ENCODE results near the gene LUZP1.
A peak's percentile ranks its signal among the peaks of the same experiment; 100 is the strongest.

LUZP1 gene

DNA sequence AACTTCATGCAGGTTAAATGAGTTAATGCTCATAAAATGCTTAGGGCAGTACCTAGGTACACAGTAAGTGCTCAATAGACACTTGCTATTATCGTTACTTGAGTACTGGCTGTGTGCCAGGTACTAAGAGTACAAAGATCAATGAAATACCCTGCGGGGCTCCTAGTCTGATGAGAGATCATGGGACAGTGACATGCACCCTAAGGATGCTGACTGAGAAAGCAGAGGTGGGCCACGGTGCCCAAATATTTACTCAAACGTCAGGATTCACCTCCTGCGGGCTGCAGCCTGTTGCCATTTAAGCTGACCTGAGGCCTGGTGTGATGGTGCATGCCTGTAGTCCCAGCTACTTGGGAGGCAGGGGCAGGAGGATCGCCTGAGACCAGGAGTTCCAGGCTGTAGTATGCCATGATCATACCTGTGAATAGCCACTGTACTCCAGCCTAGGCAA, 19.8 kb upstream of the LUZP1 start:
- H3K27me3 ChIP-seq (ENCODE audit: control insufficient read depth, insufficient read depth, low read length): peaks cover 4% of the 10 kb centered on the region; the same call in 1 of the 2 replicates
- H3K4me3 ChIP-seq (ENCODE audit: low read depth, low read length): no peak overlapping the region
- no peaks in the 10 kb centered on the region for H3K9me3 ChIP-seq (ENCODE audit: control insufficient read depth, insufficient read depth, low read depth, low read length)
- H3K36me3 ChIP-seq (ENCODE audit: control insufficient read depth, insufficient read depth, low read length): no peaks in the 10 kb centered on the region
- no peak overlapping the region for H3K9ac ChIP-seq (ENCODE audit: low read length)
- no peaks in the 10 kb centered on the region for H3K4me1 ChIP-seq (ENCODE audit: control insufficient read depth, insufficient read depth, low read length)
- H3K27ac ChIP-seq (ENCODE audit: low read depth, low read length): no peak overlapping the region

DNA sequence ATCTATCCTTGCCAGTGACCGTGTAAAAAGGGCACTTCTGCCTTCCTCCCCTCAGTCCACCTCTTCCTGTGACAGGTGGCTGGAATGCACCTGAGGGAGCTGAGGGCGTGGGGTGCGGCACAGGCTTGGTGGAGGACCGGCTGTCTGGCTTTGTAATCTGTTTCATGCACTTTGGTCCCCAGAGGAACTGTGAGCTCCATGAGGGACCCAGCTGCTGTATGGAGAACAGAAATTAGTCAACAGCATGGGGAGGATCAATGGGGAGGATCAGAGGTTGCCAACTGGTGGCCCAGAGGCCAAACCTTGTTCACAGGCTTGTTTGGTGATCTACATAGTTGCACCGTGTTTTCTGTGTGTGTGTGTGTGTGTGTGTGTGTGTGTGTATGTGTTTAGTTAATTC, 19.0 kb upstream of the LUZP1 start:
- H3K4me3 ChIP-seq (ENCODE audit: low read depth, low read length): no peak overlapping the region
- peaks cover 9% of the 10 kb centered on the region; the same call in 1 of the 2 replicates for H3K27me3 ChIP-seq (ENCODE audit: control insufficient read depth, insufficient read depth, low read length)
- H3K9ac ChIP-seq (ENCODE audit: low read length): no peak overlapping the region
- no peaks in the 10 kb centered on the region for H3K4me1 ChIP-seq (ENCODE audit: control insufficient read depth, insufficient read depth, low read length)
- no peaks in the 10 kb centered on the region for H3K36me3 ChIP-seq (ENCODE audit: control insufficient read depth, insufficient read depth, low read length)
- H3K27ac ChIP-seq (ENCODE audit: low read depth, low read length): no peak overlapping the region
- no peaks in the 10 kb centered on the region for H3K9me3 ChIP-seq (ENCODE audit: control insufficient read depth, insufficient read depth, low read depth, low read length)

DNA sequence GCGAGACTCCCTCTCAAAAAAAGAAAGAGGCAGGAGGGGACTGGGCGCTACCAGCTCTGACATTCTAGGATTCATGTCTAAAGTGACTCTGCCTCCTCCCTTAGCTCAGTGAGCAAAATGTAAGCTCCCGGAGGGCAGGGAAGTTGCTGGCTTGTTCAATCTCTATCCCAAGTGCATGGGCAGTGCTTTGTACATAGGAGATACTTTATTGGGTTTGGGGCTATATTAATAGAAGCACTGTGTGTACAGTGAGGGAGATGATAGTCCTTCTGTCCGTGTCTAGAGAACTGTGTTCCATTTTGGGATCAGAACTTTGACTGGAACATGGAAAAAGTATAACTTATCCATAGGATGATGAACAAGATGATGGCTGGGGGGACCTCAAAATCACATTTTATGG, 16.7 kb upstream of the LUZP1 start:
- Histone ChIP-seq H3K27me3 (ENCODE audit: control insufficient read depth, insufficient read depth, low read length) (peaks cover 9% of the 10 kb centered on the region; the same call in 1 of the 2 replicates), H3K36me3 (ENCODE audit: control insufficient read depth, insufficient read depth, low read length) (no peaks in the 10 kb centered on the region), H3K9ac (ENCODE audit: low read length) (no peak overlapping the region), H3K4me1 (ENCODE audit: control insufficient read depth, insufficient read depth, low read length) (no peaks in the 10 kb centered on the region), H3K4me3 (ENCODE audit: low read depth, low read length) (no peak overlapping the region), H3K9me3 (ENCODE audit: control insufficient read depth, insufficient read depth, low read depth, low read length) (no peaks in the 10 kb centered on the region), H3K27ac (ENCODE audit: low read depth, low read length) (no peak overlapping the region)

DNA sequence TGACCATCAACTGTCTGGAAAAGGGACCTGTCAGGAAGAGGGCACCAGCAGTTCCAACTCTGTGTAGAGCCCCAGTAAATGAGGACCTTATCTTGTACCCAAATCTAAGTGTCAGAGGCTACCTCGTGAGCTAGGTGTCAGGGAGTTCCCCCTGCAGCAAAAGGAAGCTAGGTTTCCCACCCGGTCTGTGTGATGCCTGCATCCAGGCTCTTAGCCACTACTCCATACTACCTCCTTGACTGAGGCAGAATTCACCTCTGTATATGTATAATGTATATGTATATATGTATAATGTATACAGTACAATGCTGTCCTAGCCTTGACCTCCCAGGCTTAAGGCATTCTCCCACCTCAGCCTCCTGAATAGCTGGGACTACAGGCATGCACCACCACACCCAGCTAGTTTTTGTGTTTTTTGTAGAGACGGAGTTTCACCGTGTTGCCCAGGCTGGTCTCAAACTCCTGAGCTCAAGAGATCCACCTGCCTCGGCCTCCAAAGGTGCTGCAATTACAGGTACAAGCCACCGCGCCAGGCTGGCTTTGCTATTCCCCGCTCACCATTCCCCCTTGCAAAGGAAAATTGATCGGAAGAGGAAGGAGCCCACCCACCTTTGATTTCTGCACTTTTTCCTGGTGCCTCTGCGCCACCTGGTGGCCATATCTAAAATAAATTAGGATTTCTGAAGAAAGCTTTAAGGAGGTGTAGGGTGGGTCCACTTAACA, 15.7 kb upstream of the LUZP1 start:
- no peak overlapping the region for H3K9ac ChIP-seq (ENCODE audit: low read length)

DNA sequence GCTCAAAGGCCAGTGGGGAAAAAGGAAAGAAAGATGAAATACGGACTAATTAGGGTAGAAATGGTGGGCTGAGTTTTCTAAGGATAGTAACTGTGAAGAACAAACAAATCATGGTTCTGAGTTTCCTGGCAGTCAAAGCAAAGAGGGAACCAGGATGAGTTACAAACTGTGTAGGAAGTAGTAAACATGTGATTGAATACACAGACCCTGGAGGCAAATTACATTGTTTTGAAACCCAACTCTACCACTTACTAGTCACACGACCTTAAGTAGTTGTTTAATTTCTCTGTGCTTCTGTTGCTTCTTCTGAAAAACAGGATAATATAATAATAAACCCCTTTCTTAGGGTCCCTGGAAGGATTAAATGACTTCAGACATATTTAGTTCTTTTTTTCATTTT, 11.2 kb upstream of the LUZP1 start:
- peaks cover 11% of the 10 kb centered on the region; the same call in 1 of the 2 replicates for H3K4me1 ChIP-seq (ENCODE audit: control insufficient read depth, insufficient read depth, low read length)
- H3K27ac ChIP-seq (ENCODE audit: low read depth, low read length): no peak overlapping the region
- no peaks in the 10 kb centered on the region for H3K9me3 ChIP-seq (ENCODE audit: control insufficient read depth, insufficient read depth, low read depth, low read length)
- peaks cover 47% of the 10 kb centered on the region for H3K27me3 ChIP-seq (ENCODE audit: control insufficient read depth, insufficient read depth, low read length)
- H3K9ac ChIP-seq (ENCODE audit: low read length): no peak overlapping the region
- no peak overlapping the region for H3K4me3 ChIP-seq (ENCODE audit: low read depth, low read length)
- H3K36me3 ChIP-seq (ENCODE audit: control insufficient read depth, insufficient read depth, low read length): no peaks in the 10 kb centered on the region

More for the DNA sequence above, 15.7 kb upstream of the LUZP1 start:
- H3K27ac ChIP-seq (ENCODE audit: low read depth, low read length): no peak overlapping the region
- no peaks in the 10 kb centered on the region for H3K4me1 ChIP-seq (ENCODE audit: control insufficient read depth, insufficient read depth, low read length)
- no peaks in the 10 kb centered on the region for H3K36me3 ChIP-seq (ENCODE audit: control insufficient read depth, insufficient read depth, low read length)
- peak overlapping the region; percentile 28; the same call in 1 of the 2 replicates for H3K4me3 ChIP-seq (ENCODE audit: low read depth, low read length)
- no peaks in the 10 kb centered on the region for H3K9me3 ChIP-seq (ENCODE audit: control insufficient read depth, insufficient read depth, low read depth, low read length)
- peaks cover 11% of the 10 kb centered on the region; the same call in 1 of the 2 replicates for H3K27me3 ChIP-seq (ENCODE audit: control insufficient read depth, insufficient read depth, low read length)

DNA sequence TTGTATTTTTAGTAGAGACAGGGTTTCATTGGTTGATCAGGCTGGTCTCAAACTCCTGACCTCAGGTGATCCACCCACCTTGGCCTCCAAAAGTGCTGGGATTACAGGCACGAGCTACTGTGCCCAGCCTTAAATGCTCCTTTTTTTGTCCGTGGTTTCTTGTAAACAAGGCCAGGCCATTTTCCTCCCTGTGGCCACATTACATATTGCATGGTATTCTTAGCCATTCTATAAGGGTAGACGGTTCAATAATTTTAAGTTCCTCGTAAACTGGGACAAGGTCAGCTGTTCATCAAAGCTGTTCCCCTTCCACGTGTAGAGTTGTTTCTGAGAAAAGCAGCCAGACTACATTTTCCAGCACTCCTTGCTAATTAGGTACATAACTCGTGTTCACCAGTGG, 10.3 kb upstream of the LUZP1 start:
- Histone ChIP-seq H3K9me3 (ENCODE audit: control insufficient read depth, insufficient read depth, low read depth, low read length) (no peaks in the 10 kb centered on the region), H3K36me3 (ENCODE audit: control insufficient read depth, insufficient read depth, low read length) (no peaks in the 10 kb centered on the region), H3K27me3 (ENCODE audit: control insufficient read depth, insufficient read depth, low read length) (peaks cover 44% of the 10 kb centered on the region), H3K27ac (ENCODE audit: low read depth, low read length) (no peak overlapping the region), H3K4me1 (ENCODE audit: control insufficient read depth, insufficient read depth, low read length) (peaks cover 11% of the 10 kb centered on the region; the same call in 1 of the 2 replicates), H3K4me3 (ENCODE audit: low read depth, low read length) (no peak overlapping the region), H3K9ac (ENCODE audit: low read length) (no peak overlapping the region)

DNA sequence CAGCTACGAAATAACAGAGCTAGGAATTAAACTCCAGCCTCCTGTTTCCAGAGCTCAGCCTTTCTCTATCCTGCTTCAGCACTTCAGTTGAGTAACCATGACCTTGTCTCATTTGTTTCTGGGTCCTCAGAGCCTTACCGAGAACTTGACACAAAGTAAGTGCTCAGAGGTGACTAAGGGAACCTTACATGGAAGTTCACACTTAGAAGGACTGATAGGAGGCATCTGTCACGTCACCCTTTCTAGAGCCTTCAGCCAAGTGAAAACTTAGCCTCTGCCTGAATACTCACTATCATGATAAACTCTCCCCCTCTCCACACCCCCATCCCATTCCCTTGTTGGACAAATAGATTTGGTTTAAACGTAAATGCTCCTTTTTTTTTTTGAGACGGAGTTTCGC, 9.8 kb upstream of the LUZP1 start:
- H3K4me3 ChIP-seq (ENCODE audit: low read depth, low read length): peak overlapping the region; percentile 58; the same call in 1 of the 2 replicates

DNA sequence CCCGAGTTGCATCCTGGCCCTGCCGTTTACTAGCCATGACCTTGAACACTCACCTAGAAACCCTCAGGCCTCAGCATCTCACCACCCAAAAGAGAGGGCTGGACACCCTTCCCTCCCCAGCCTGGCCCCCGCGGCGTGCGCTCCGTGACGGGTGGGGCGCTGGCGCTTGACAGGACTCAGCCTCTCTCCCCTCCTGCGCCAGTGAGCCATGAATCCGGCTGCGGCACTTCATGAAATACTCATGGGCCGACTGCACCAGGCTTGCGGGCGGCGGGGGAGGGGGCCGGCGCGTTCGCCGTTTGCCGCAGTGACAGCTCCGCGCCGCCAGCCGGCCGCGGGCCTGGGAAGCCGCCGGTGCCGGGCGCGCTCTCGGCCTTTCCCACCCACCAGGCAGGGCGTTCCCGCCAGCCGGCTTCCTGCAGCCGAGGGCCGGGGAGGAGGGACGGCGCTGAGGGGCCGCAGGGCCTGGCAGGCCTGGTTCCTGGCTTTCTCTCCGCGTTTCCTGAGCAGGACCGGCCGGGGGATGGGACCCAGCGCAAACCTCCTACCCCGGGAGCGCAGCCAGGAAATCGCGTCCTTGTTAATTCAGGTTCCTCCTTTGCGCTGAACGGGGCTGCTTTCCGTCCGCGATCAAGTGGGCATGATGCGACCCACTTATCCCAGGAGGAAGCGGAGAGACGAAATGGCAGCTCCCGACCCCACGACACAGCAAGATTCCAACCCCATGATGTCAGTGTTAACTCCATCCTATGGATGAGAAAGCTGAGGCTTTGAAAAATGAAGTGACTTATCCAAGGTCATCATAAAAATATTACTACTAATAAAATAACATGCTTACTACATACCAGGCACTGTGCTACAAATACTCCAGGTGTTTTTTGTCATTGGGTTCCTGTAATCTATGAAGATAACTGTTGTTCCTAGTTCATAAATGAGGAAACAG, 9.1 kb upstream of the LUZP1 start:
- no peaks in the 10 kb centered on the region for H3K9me3 ChIP-seq (ENCODE audit: control insufficient read depth, insufficient read depth, low read depth, low read length)
- H3K36me3 ChIP-seq (ENCODE audit: control insufficient read depth, insufficient read depth, low read length): no peaks in the 10 kb centered on the region
- H3K4me1 ChIP-seq (ENCODE audit: control insufficient read depth, insufficient read depth, low read length): peaks cover 11% of the 10 kb centered on the region; the same call in 1 of the 2 replicates
- H3K4me3 ChIP-seq (ENCODE audit: low read depth, low read length): peak overlapping the region; percentile 58
- H3K27ac ChIP-seq (ENCODE audit: low read depth, low read length): no peak overlapping the region
- H3K27me3 ChIP-seq (ENCODE audit: control insufficient read depth, insufficient read depth, low read length): peaks cover 39% of the 10 kb centered on the region
- H3K9ac ChIP-seq (ENCODE audit: low read length): peak overlapping the region; percentile 73

More for the DNA sequence above, 9.8 kb upstream of the LUZP1 start:
- peaks cover 11% of the 10 kb centered on the region; the same call in 1 of the 2 replicates for H3K4me1 ChIP-seq (ENCODE audit: control insufficient read depth, insufficient read depth, low read length)
- H3K27me3 ChIP-seq (ENCODE audit: control insufficient read depth, insufficient read depth, low read length): peaks cover 43% of the 10 kb centered on the region
- no peaks in the 10 kb centered on the region for H3K9me3 ChIP-seq (ENCODE audit: control insufficient read depth, insufficient read depth, low read depth, low read length)
- no peak overlapping the region for H3K9ac ChIP-seq (ENCODE audit: low read length)
- no peaks in the 10 kb centered on the region for H3K36me3 ChIP-seq (ENCODE audit: control insufficient read depth, insufficient read depth, low read length)
- H3K27ac ChIP-seq (ENCODE audit: low read depth, low read length): no peak overlapping the region

DNA sequence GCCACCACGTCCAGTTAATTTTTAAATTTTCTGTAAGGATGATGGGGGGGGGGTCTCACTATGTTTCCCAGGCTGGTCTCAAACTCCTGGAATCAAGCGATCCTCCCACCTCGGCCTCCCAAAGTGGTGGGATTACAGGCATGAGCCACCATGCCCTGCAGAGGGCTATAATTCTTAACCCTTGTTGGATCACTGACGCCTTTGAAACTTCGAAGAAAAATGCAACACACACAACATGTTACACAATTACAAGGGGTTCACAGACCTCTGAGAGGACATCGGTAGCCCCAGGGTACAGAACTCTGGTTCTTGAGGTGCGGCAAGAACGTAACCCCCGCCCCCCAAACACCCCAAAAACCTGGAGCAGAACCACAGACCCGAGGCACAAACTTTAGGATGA, 8.4 kb upstream of the LUZP1 start:
- H3K27ac ChIP-seq (ENCODE audit: low read depth, low read length): no peak overlapping the region
- peak overlapping the region; percentile 54 for H3K9ac ChIP-seq (ENCODE audit: low read length)
- H3K36me3 ChIP-seq (ENCODE audit: control insufficient read depth, insufficient read depth, low read length): no peaks in the 10 kb centered on the region
- H3K27me3 ChIP-seq (ENCODE audit: control insufficient read depth, insufficient read depth, low read length): peaks cover 39% of the 10 kb centered on the region
- no peaks in the 10 kb centered on the region for H3K9me3 ChIP-seq (ENCODE audit: control insufficient read depth, insufficient read depth, low read depth, low read length)
- peak overlapping the region; percentile 58 for H3K4me3 ChIP-seq (ENCODE audit: low read depth, low read length)
- peaks cover 11% of the 10 kb centered on the region; the same call in 1 of the 2 replicates for H3K4me1 ChIP-seq (ENCODE audit: control insufficient read depth, insufficient read depth, low read length)

DNA sequence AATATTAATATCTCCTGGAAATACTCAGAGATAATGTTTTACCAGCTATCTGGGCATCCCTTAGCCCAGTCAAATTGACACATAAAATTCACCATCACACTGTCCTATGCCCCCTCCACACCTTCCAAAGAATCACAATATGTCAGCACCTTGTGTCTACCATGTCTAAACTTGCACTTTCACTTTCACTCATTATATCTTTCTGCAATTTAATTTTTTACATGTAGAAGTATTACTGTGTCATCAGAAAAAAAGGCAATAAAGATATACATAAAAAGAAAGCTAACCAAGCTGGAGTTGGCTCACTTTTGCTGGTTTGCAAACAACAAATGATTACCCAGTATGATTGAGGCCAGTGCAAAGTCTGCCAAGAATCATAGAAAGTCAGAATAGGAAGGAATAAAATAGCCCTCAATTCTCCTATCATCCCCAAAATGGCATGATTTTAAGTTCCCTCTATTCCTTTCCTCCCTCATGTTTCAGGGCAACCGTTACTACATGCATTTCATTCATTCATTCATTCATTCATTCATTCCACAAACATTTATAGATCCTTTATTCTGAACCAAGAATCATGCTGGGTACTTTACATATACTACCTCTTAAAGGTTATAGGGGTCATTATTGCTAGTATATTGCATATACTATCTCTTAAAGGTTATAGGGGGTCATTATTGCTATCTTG, 5.9 kb upstream of the LUZP1 start:
- H3K9me3 ChIP-seq (ENCODE audit: control insufficient read depth, insufficient read depth, low read depth, low read length): no peaks in the 10 kb centered on the region
- no peak overlapping the region for H3K27ac ChIP-seq (ENCODE audit: low read depth, low read length)
- peaks cover 19% of the 10 kb centered on the region; the same call in 1 of the 2 replicates for H3K4me1 ChIP-seq (ENCODE audit: control insufficient read depth, insufficient read depth, low read length)
- peaks cover 39% of the 10 kb centered on the region for H3K27me3 ChIP-seq (ENCODE audit: control insufficient read depth, insufficient read depth, low read length)
- no peak overlapping the region for H3K4me3 ChIP-seq (ENCODE audit: low read depth, low read length)
- no peak overlapping the region for H3K9ac ChIP-seq (ENCODE audit: low read length)
- no peaks in the 10 kb centered on the region for H3K36me3 ChIP-seq (ENCODE audit: control insufficient read depth, insufficient read depth, low read length)

Measured in HUES6 (cell line).